Placental epithelial cell (primary cell): ENCODE results near the gene OR4K13. TPM values are rescaled to one million over a fixed set of nuclear protein-coding genes. Genes with fewer than 3 reads are reported as not detected.

Experiments
- total RNA-seq: library from RNA; depleted of rRNA; stranded (reverse); fragments of >200 nt; gene quantifications from 2 replicates; pipeline ENCODE4 v1.2.3, GENCODE V29; 2012

Gene OR4K13, protein sequence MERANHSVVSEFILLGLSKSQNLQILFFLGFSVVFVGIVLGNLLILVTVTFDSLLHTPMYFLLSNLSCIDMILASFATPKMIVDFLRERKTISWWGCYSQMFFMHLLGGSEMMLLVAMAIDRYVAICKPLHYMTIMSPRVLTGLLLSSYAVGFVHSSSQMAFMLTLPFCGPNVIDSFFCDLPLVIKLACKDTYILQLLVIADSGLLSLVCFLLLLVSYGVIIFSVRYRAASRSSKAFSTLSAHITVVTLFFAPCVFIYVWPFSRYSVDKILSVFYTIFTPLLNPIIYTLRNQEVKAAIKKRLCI
- not detected in 2 replicates for total RNA-seq

DNA sequence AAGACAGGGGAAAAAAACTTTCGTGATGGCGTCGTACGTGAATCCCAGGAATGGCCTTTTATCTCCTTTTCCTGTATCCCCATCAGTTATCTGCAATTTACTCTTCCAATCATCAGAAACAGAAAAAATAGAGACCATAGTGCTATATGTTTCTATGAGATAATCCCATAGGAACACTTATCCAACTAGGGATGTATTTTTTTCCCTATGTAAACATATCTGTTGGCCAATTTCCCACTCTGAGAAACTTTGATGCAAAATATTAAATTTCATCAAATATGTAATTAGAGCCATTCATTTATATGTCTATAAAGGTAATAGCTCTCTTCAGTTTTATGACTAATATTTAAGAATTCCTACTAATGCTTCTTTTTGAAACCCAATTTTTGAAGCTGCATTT, at the start of gene OR4K13:
Gene OR4K13 (minus strand): TSS at position 101 of the 400 bp plus-strand sequence. CDS start 1,280 bp downstream, outside the sequence.

DNA sequence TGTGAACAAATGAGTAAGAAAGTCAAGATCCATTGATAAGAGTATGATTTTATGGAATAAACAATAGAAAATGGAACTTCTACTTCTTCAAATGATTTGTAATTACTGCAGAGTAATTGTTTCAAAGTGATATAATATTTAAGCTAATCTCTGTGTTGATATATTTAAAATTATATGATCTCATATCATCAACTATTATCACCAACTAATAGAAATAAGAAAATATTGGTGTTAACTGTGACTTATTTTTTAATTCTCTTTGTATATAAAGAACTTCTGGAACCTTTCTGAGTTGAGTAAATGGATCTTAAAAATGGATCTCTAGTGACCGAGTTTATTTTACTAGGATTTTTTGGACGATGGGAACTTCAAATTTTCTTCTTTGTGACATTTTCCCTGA, 23.9 kb upstream of the OR4K13 start, which contains the start of gene OR4L1:
Gene OR4L1 (plus strand): TSS at position 301 of the 400 bp plus-strand sequence. CDS start 0 bp downstream, at position 301.

DNA sequence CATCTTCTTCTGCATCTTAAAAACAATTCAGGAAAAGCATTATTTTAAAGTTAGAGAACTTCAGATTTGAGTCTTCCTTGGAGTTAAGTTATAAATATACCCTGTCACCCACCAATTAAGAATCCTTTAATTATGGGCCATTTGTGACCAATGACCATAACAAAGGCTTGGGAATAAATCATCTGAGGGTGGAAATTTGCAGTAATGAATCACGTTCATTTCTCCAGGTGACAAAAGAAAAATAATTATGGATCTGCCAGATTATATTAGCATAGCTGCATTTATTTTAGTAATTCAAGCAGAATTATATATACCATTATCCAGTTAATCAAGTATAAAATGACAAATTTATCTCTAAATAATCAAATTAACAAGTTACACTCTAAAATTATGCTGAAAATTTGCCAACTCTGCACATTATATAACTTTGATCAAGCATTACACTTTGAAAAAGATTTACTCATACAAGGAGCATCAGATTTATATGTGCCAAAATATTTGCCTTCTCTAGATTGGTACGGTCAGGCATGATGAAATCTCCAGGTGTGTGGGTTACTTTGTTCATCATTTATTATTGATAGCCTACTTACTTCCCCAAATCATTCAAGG, 16.5 kb downstream of the OR4K13 start, which contains the start of gene OR4K14:
Gene OR4K14 (minus strand): TSS at position 51 of the 609 bp plus-strand sequence. CDS start 4,114 bp downstream, outside the sequence.

DNA sequence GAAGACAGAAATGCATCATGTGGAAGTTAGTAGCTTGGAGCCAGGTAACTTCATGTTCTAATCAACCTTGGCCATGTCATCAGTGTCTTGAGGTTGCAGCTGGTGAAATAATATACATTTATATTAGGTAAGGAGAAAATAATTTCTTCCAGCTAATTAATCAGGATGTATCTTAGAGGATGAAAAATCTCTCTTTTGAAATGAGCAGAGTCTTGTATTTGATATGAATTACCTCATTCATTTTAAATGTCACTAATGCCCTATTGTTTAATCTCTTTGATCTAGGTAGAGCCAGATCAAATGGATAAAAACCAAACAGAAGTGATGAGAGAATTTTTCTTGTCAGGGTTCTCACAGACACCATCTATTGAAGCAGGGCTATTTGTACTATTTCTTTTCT, 34.0 kb downstream of the OR4K13 start, which contains the start of gene OR4Q2:
Gene OR4Q2 (plus strand): TSS at position 301 of the 400 bp plus-strand sequence.

Other genes starting within 250 kb of the OR4K13 start
- not detected in 2 replicates for gene OR4N2, start 232.3 kb downstream of the OR4K13 start, total RNA-seq
- gene OR4K2, start 160.9 kb downstream of the OR4K13 start, total RNA-seq: not detected in 2 replicates
- gene OR4K5, start 115.4 kb downstream of the OR4K13 start, total RNA-seq: not detected in 2 replicates
- gene OR4K1, start 105.1 kb downstream of the OR4K13 start, total RNA-seq: not detected in 2 replicates
- gene OR4K15, start 60.4 kb downstream of the OR4K13 start, total RNA-seq: not detected in 2 replicates
- not detected in 2 replicates for gene OR4Q2, start 33.9 kb downstream of the OR4K13 start, total RNA-seq
- not detected in 2 replicates for gene OR4K14, start 16.7 kb downstream of the OR4K13 start, total RNA-seq
- not detected in 2 replicates for gene OR4L1, start 24.0 kb upstream of the OR4K13 start, total RNA-seq
- gene OR4K17, start 74.7 kb upstream of the OR4K13 start, total RNA-seq: not detected in 2 replicates
- gene OR4N5, start 102.8 kb upstream of the OR4K13 start, total RNA-seq: not detected in 2 replicates
- gene OR11G2, start 154.9 kb upstream of the OR4K13 start, total RNA-seq: not detected in 2 replicates
- not detected in 2 replicates for gene OR11H6, start 187.7 kb upstream of the OR4K13 start, total RNA-seq
- gene OR11H7, start 192.9 kb upstream of the OR4K13 start, total RNA-seq: not detected in 2 replicates
- gene OR11H4, start 203.2 kb upstream of the OR4K13 start, total RNA-seq: not detected in 2 replicates